PC-9 (cell line): ENCODE measurements around the gene DNAH14. TPM values are rescaled to one million over a fixed set of nuclear protein-coding genes. Genes with fewer than 3 reads are reported as not detected.

Source experiments
- BruUV-seq: library from RNA; stranded (reverse); fragments of 400-500 nt; replicated peaks from 2 replicates; lab custom pipeline; 2021; lab: Mats Ljungman, UMichigan
- CTCF ChIA-PET: fragments of 300-600 bp; sonication (Branson Sonifier 250); formaldehyde crosslinking; loops from one replicate; lab custom pipeline; 2022; ENCODE audit warnings: antibody characterized with exemption; lab: Charles Lee
- POLR2A ChIA-PET: fragments of 300-600 bp; sonication (Branson Sonifier 250); formaldehyde crosslinking; loops from one replicate; lab custom pipeline; 2022; ENCODE audit warnings: antibody characterized with exemption; ENCODE audit not compliant: unreplicated experiment; lab: Charles Lee
- DNase-seq, 2 experiments: peaks; one replicate each; pipeline versions ENCODE4 v3.0.0 to v3.0.0-alpha.2; 2015 to 2022; ENCODE audit warnings: mixed read lengths in 1 of 2
- H2AFZ ChIP-seq: fragments of 200-600 bp; sonication (generic); 2 replicates; pipeline ENCODE4 v1.8.1; 2017; ENCODE audit warnings: antibody characterized with exemption
- H3F3A ChIP-seq: fragments of 200-600 bp; sonication (generic); 2 replicates; pipeline ENCODE4 v1.8.1; 2017; ENCODE audit warnings: antibody characterized with exemption, mild to moderate bottlenecking, low read depth; ENCODE audit not compliant: insufficient read depth
- H3K27ac ChIP-seq: fragments of 200-600 bp; sonication (generic); 2 replicates; pipeline ENCODE4 v1.6.1; 2016; ENCODE audit warnings: mixed run types
- H3K27me3 ChIP-seq: fragments of 200-600 bp; sonication (generic); 2 replicates; pipeline ENCODE4 v1.6.1; 2016; ENCODE audit warnings: low read depth, mixed run types; ENCODE audit not compliant: insufficient read depth
- H3K36me3 ChIP-seq: fragments of 200-600 bp; sonication (generic); 2 replicates; pipeline ENCODE4 v1.6.1; 2016; ENCODE audit warnings: low read depth, mixed run types
- H3K4me1 ChIP-seq: fragments of 200-600 bp; sonication (generic); replicated peaks from 2 replicates; pipeline ENCODE4 v1.6.1; 2016; ENCODE audit warnings: mixed run types; ENCODE audit not compliant: insufficient read depth
- H3K4me2 ChIP-seq: fragments of 200-600 bp; sonication (generic); 2 replicates; pipeline ENCODE4 v1.6.1; 2017; ENCODE audit warnings: mixed run types
- H3K4me3 ChIP-seq: fragments of 200-600 bp; sonication (generic); 2 replicates; pipeline ENCODE4 v1.6.1; 2016; ENCODE audit warnings: mixed run types
- H3K79me2 ChIP-seq: fragments of 200-600 bp; sonication (generic); 2 replicates; pipeline ENCODE4 v1.6.1; 2017; ENCODE audit warnings: low read depth, mixed run types
- H3K9me2 ChIP-seq: fragments of 200-600 bp; sonication (generic); 2 replicates; pipeline ENCODE4 v1.8.1; 2017; ENCODE audit warnings: mild to moderate bottlenecking; ENCODE audit not compliant: insufficient read depth
- H3K9me3 ChIP-seq: fragments of 200-600 bp; sonication (generic); 2 replicates; pipeline ENCODE4 v1.8.1; 2016; ENCODE audit warnings: low read depth; ENCODE audit not compliant: insufficient read depth
- H4K20me1 ChIP-seq: fragments of 200-600 bp; sonication (generic); 2 replicates; pipeline ENCODE4 v1.8.1; 2017; ENCODE audit not compliant: insufficient read depth
- CTCF ChIP-seq: fragments of 200-600 bp; sonication (generic); conservative IDR thresholded peaks from 2 replicates; pipeline ENCODE4 v1.6.1; 2017; ENCODE audit warnings: mixed run types, antibody characterized with exemption, mild to moderate bottlenecking, moderate library complexity
- EZH2 ChIP-seq: fragments of 200-600 bp; sonication (generic); IDR thresholded peaks from 2 replicates; pipeline ENCODE4 v1.8.0; 2017; ENCODE audit warnings: antibody characterized with exemption, low read depth
- intact Hi-C: fragments of 100-400 bp; cut with micrococcal nuclease; formaldehyde crosslinking; loops from one replicate; pipeline ENCODE4 v1.10.0; 2022; ENCODE audit not compliant: unreplicated experiment
- total RNA-seq: library from RNA; stranded (reverse); gene quantifications from 2 replicates; pipeline ENCODE4 v1.2.3, GENCODE V29; 2021

The DNAH14 gene
- total RNA-seq, 1 experiment from 2014 or later, result 48.8 TPM

- no peaks in the 10 kb centered on the region for H3K9me2 ChIP-seq
- BruUV-seq, result no TSS peak
- H3K36me3 ChIP-seq, result no peaks in the 10 kb centered on the region
- peaks cover 63% of the 10 kb centered on the region for H3F3A ChIP-seq
- TF ChIP-seq CTCF (no peak; the same call in 1 of the 2 replicates), EZH2 (no peak)
- H3K79me2 ChIP-seq, result no peaks in the 10 kb centered on the region
- peak overlapping the region; percentile 73 for H3K4me2 ChIP-seq
- POLR2A ChIA-PET, result interaction anchor here (0.5 to 1.2 kb wide), 5 partner anchors 12 to 340 kb away, joined by 3 to 22 read pairs (median 5); no protein-coding TSS in a partner anchor
- CTCF ChIA-PET, result interaction anchor here (0.7 to 1.2 kb wide), 2 partner anchors 19 to 618 kb away, joined by 3 read pairs; no protein-coding TSS in a partner anchor
- intact Hi-C loops, result loop anchor here (1.0 to 5.0 kb wide), 2 partner anchors 14 to 1744 kb away; no protein-coding TSS in a partner anchor
- H3K27ac ChIP-seq, result peak overlapping the region; percentile 95
- H3K27me3 ChIP-seq, result no peaks in the 10 kb centered on the region
- H3K4me3 ChIP-seq, result peak overlapping the region; percentile 30; the same call in 1 of the 2 replicates
- peaks cover 73% of the 10 kb centered on the region for H3K4me1 ChIP-seq
- no peaks in the 10 kb centered on the region for H3K9me3 ChIP-seq
- peak in 1 of 2 experiments; percentile 55 for DNase-seq
- no peak overlapping the region for H2AFZ ChIP-seq
- no peaks in the 10 kb centered on the region for H4K20me1 ChIP-seq
These were observed 517.1 kb downstream of the DNAH14 start for GRCh38 chr1:225446595-225446960.

GRCh38 chr1:225446981-225447615 is 517.6 kb downstream of the DNAH14 start:
- intact Hi-C loops, result loop anchor here (1.0 to 5.0 kb wide), 2 partner anchors 13 to 1745 kb away; no protein-coding TSS in a partner anchor
- H3K4me1 ChIP-seq, result peaks cover 78% of the 10 kb centered on the region
- H3F3A ChIP-seq, result peaks cover 63% of the 10 kb centered on the region
- H3K9me2 ChIP-seq, result no peaks in the 10 kb centered on the region
- no peak overlapping the region for H3K4me3 ChIP-seq
- peak overlapping the region; percentile 73 for H3K4me2 ChIP-seq
- no peaks in the 10 kb centered on the region for H4K20me1 ChIP-seq
- no peak for DNase-seq
- ChIA-PET CTCF (interaction anchor here (1.2 kb wide), 1 partner anchor 18 kb away, joined by 3 read pairs; no protein-coding TSS in a partner anchor), POLR2A (interaction anchor here (0.6 to 1.2 kb wide), 2 partner anchors 14 to 17 kb away, joined by 3 to 5 read pairs; no protein-coding TSS in a partner anchor)
- peak overlapping the region; percentile 95 for H3K27ac ChIP-seq
- BruUV-seq, result no TSS peak
- H2AFZ ChIP-seq, result no peak overlapping the region
- H3K79me2 ChIP-seq, result no peaks in the 10 kb centered on the region
- no peak for TF ChIP-seq CTCF
- TF ChIP-seq EZH2, result no peak
- H3K36me3 ChIP-seq, result no peaks in the 10 kb centered on the region
- no peaks in the 10 kb centered on the region for H3K27me3 ChIP-seq
- no peaks in the 10 kb centered on the region for H3K9me3 ChIP-seq

- Histone ChIP-seq H3K27me3 (no peaks in the 10 kb centered on the region), H3F3A (peaks cover 67% of the 10 kb centered on the region), H3K4me3 (no peak overlapping the region), H3K4me1 (peaks cover 80% of the 10 kb centered on the region), H3K9me3 (no peaks in the 10 kb centered on the region), H2AFZ (no peak overlapping the region), H3K36me3 (no peaks in the 10 kb centered on the region), H3K79me2 (no peaks in the 10 kb centered on the region), H3K4me2 (peak overlapping the region; percentile 73), H3K27ac (peak overlapping the region; percentile 95), H3K9me2 (no peaks in the 10 kb centered on the region), H4K20me1 (no peaks in the 10 kb centered on the region)
- DNase-seq, result no peak
- intact Hi-C loops, result loop anchor here (5.0 kb wide), 1 partner anchor 1745 kb away; no protein-coding TSS in a partner anchor
- ChIA-PET CTCF (no interaction called here), POLR2A (no interaction called here)
- no peak for TF ChIP-seq EZH2
- no peak for TF ChIP-seq CTCF
- no TSS peak for BruUV-seq
These were observed 518.2 kb downstream of the DNAH14 start for GRCh38 chr1:225447650-225448089.
